GM19372 (cell line): ENCODE results near the gene COL4A1.
"Not testable (repeated sequence)": the region's sequence is repeated elsewhere in the genome, so short reads cannot be mapped to it uniquely, and the experiment has no call there.

ENCODE experiments used
- ATAC-seq: cut with Tn5 transposase; IDR thresholded peaks from one replicate; pipeline ENCODE4 v1.9.1; 2021; ENCODE audit warnings: mild to moderate bottlenecking, low read depth, moderate library complexity; ENCODE audit not compliant: unreplicated experiment

COL4A1 gene

GRCh38 chr13:110326263-110326904 is 19.4 kb upstream of the COL4A1 start:
- ATAC-seq, result no peak

- no peak for ATAC-seq
Observed at GRCh38 chr13:110324026-110324749, 17.2 kb upstream of the COL4A1 start.

GRCh38 chr13:110323172-110323891 is 16.4 kb upstream of the COL4A1 start:
- ATAC-seq, result no peak

- ATAC-seq, result no peak
Observed at GRCh38 chr13:110322828-110323171, 15.8 kb upstream of the COL4A1 start.

GRCh38 chr13:110322126-110322827 is 15.3 kb upstream of the COL4A1 start:
- ATAC-seq, result no peak

- not testable (repeated sequence) for ATAC-seq
Observed at GRCh38 chr13:110321573-110321972, 14.6 kb upstream of the COL4A1 start.

GRCh38 chr13:110320645-110321044 is 13.7 kb upstream of the COL4A1 start:
- no peak for ATAC-seq

- no peak for ATAC-seq
Observed at GRCh38 chr13:110319774-110320509, 13.0 kb upstream of the COL4A1 start.

- ATAC-seq, result no peak
Observed at GRCh38 chr13:110319397-110319773, 12.4 kb upstream of the COL4A1 start.

GRCh38 chr13:110318920-110319319 is 12.0 kb upstream of the COL4A1 start:
- ATAC-seq, result no peak

- no peak for ATAC-seq
Observed at GRCh38 chr13:110317496-110318195, 10.7 kb upstream of the COL4A1 start.

GRCh38 chr13:110317093-110317492 is 10.1 kb upstream of the COL4A1 start:
- no peak for ATAC-seq

GRCh38 chr13:110316196-110316595 is 9.2 kb upstream of the COL4A1 start:
- ATAC-seq, result no peak

GRCh38 chr13:110314516-110315245 is 7.7 kb upstream of the COL4A1 start:
- ATAC-seq, result no peak

- not testable (repeated sequence) for ATAC-seq
Observed at GRCh38 chr13:110313733-110314132, 6.8 kb upstream of the COL4A1 start.

GRCh38 chr13:110313261-110313660 is 6.3 kb upstream of the COL4A1 start:
- not testable (repeated sequence) for ATAC-seq

GRCh38 chr13:110312339-110313031 is 5.5 kb upstream of the COL4A1 start:
- no peak for ATAC-seq
